ENCODE data around the gene ECE2.

DNA sequence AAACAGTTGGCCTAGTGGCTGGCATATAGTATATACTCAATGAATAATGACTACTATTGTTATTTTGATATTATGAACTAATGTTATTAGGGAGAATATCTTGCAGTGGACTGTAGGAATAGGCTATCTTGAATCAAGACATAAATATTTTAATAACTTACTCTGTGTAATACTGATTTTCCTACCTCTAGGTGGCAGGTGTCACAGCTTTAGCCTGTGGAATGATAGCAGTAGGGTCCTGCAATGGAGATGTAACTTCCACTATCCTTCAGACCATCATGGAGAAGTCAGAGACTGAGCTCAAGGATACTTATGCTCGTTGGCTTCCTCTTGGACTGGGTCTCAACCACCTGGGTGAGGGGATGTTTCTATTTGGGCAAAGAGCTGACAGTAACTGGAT is 29.8 kb downstream of the ECE2 start:
- TF ChIP-seq YY1 (IDR thresholded peaks at IDR 0.05; ENCODE audit: insufficient read depth, insufficient read length): no peak
- no peak for TF ChIP-seq ZNF274 (IDR thresholded peaks at IDR 0.05; ENCODE audit: low read depth, low read length)

All from NT2/D1 (cell line).